HFFc6 (cell line): ENCODE results near the gene CCDC188. TPM values are rescaled to one million over a fixed set of nuclear protein-coding genes. Genes with fewer than 3 reads are reported as not detected.

Experiments
- DNase-seq: peaks from one replicate; pipeline ENCODE4 v3.0.0-alpha.2; 2018
- H3K27ac Mint-ChIP-seq: 2 replicates; pipeline ENCODE4 v1.8.0; 2020; ENCODE audit warnings: mild to moderate bottlenecking, mixed read lengths
- H3K27me3 Mint-ChIP-seq: 2 replicates; pipeline ENCODE4 v1.8.0; 2021; ENCODE audit warnings: mild to moderate bottlenecking, moderate library complexity, mixed read lengths; ENCODE audit not compliant: insufficient read depth
- H3K36me3 Mint-ChIP-seq: 2 replicates; pipeline ENCODE4 v1.8.0; 2021; ENCODE audit warnings: low read depth, mixed read lengths
- H3K4me1 Mint-ChIP-seq: 2 replicates; pipeline ENCODE4 v1.8.0; 2020; ENCODE audit warnings: low read depth, mixed read lengths
- H3K4me3 Mint-ChIP-seq: 2 replicates; pipeline ENCODE4 v1.8.0; 2020; ENCODE audit warnings: mild to moderate bottlenecking, moderate library complexity, mixed read lengths
- H3K9me3 Mint-ChIP-seq: 2 replicates; pipeline ENCODE4 v1.8.0; 2020; ENCODE audit warnings: mild to moderate bottlenecking, mixed read lengths
- total RNA-seq, 6 experiments: library from RNA; stranded (reverse); fragmentation: NEBNext Ultra II Directional; extraction: Animal tissue kit (Norgen Biotek cat#: 25700); gene quantifications; 2 replicates in 1 of 6; 3 replicates in 5 of 6; pipeline ENCODE4 v1.2.3, GENCODE V29; 2021
- TF ChIP-seq, protein P1 (sequence below): fragments of 200-600 bp; sonication (generic); IDR thresholded peaks from 2 replicates; pipeline ENCODE4 v1.5.0; 2021; ENCODE audit warnings: antibody characterized with exemption, mild to moderate bottlenecking

The CCDC188 gene
- total RNA-seq, 6 experiments from 2014 or later, result 0.54 to 3.9 (median 2.8) TPM; not detected in 1

DNA sequence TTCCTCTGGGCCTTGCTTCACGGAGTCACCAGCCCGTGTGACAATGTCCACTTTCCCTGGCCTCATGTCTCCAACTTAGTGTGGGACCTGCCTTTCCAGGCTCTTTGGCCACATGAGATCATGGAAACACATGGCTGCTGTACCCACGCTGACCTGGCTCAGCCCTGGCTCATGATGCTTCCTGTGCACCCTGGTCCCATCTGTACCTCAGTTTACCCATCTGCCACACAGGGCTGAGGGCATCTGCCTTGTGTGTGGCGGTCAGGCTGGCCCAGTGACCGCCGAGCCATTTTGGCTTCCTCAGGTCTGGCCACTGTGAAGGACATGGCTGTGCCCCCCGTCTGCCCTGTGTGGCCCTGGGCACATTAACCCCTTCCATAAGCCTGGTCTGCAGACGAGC, 32.2 kb upstream of the CCDC188 start:
- no peak overlapping the region for H3K4me3 Mint-ChIP-seq
- no peak for DNase-seq
- H3K27ac Mint-ChIP-seq, result no peak overlapping the region
- no peaks in the 10 kb centered on the region for H3K4me1 Mint-ChIP-seq
- no peaks in the 10 kb centered on the region for H3K9me3 Mint-ChIP-seq
- H3K36me3 Mint-ChIP-seq, result no peaks in the 10 kb centered on the region
- TF ChIP-seq, protein P1, sequence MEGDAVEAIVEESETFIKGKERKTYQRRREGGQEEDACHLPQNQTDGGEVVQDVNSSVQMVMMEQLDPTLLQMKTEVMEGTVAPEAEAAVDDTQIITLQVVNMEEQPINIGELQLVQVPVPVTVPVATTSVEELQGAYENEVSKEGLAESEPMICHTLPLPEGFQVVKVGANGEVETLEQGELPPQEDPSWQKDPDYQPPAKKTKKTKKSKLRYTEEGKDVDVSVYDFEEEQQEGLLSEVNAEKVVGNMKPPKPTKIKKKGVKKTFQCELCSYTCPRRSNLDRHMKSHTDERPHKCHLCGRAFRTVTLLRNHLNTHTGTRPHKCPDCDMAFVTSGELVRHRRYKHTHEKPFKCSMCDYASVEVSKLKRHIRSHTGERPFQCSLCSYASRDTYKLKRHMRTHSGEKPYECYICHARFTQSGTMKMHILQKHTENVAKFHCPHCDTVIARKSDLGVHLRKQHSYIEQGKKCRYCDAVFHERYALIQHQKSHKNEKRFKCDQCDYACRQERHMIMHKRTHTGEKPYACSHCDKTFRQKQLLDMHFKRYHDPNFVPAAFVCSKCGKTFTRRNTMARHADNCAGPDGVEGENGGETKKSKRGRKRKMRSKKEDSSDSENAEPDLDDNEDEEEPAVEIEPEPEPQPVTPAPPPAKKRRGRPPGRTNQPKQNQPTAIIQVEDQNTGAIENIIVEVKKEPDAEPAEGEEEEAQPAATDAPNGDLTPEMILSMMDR, result no peak
- H3K27me3 Mint-ChIP-seq, result peaks cover 21% of the 10 kb centered on the region

DNA sequence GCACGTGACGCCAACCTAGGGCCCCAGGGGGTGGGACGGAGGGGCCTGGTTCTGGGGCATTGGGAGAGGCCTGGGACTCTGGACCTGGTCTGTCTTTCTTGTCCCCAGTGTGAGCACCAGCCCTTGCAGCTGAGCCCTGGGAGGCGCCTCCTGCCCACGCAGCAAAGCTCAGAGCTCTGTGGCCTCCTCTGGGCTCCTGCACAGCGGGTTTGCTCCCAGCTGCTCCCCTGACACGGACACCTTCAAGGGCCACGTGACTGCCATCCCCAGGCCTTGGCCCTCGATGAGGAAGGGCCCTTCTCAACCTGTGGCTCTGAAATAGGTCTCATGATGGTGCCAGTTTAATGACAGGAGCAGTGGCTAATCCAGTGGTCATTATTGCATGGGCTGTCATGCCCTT, 31.5 kb upstream of the CCDC188 start:
- TF ChIP-seq, protein P1, result no peak
- Mint-ChIP-seq H3K36me3 (no peaks in the 10 kb centered on the region), H3K4me3 (no peak overlapping the region), H3K27ac (no peak overlapping the region), H3K9me3 (no peaks in the 10 kb centered on the region), H3K4me1 (no peaks in the 10 kb centered on the region), H3K27me3 (peaks cover 26% of the 10 kb centered on the region)
- DNase-seq, result no peak

DNA sequence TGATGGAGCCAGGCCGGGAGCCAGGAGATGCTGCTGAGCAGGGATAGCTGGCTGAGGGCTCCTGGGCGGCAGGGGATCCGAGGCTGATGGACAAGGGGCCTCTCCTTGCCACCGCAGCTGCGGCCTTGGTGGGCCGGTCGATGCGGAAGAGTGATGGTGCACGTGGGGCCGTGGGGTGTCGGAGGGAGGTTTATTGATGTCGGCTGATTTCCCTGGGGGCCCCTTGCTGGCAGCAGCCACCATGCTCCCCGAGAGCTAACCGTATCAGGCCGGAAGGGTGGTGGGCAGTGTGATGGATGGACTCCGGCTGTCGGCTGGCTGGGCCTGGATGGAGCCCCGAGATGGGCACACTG, 31.0 kb upstream of the CCDC188 start:
- Mint-ChIP-seq H3K36me3 (no peaks in the 10 kb centered on the region), H3K4me1 (no peaks in the 10 kb centered on the region), H3K27ac (no peak overlapping the region), H3K4me3 (no peak overlapping the region), H3K9me3 (no peaks in the 10 kb centered on the region), H3K27me3 (peaks cover 27% of the 10 kb centered on the region)
- no peak for DNase-seq
- TF ChIP-seq, protein P1, result no peak

DNA sequence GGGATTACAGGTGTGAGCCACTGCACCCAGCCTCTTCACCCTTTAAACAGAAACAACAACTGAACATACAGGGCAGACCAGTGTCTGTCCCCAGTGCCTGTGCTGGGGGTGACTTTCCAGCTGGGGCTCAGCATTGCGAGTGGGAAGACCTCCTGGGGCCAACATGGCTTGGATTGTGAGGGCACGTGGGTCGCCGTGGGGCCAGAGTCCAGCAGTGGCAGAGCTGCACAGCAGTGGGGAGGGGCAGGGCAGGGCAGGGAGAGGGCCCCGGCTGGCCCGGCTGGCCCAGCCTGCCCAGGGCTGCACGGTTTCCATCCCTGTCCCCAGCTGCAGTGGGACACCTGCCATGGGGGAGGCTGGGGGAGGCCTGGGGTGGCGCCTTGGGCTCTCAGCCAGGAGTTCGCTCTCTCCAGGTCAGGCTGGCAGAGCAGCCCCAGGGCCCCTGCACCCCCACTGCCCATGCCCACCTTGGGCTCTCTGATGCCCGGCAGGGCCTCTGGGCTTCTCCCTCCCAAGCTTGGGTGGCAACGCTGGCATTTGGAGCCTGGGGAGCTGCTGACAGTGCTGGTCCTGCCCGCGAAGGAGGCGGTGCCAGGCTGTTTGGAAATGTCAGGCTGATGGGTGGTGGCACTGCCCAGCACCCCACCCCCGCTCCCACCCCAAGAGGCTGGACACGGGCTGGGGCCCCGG, 30.5 kb upstream of the CCDC188 start:
- Mint-ChIP-seq H3K9me3 (no peaks in the 10 kb centered on the region), H3K4me3 (no peak overlapping the region), H3K4me1 (no peaks in the 10 kb centered on the region), H3K36me3 (no peaks in the 10 kb centered on the region), H3K27ac (no peak overlapping the region), H3K27me3 (peaks cover 25% of the 10 kb centered on the region)
- TF ChIP-seq, protein P1, result no peak
- no peak for DNase-seq

DNA sequence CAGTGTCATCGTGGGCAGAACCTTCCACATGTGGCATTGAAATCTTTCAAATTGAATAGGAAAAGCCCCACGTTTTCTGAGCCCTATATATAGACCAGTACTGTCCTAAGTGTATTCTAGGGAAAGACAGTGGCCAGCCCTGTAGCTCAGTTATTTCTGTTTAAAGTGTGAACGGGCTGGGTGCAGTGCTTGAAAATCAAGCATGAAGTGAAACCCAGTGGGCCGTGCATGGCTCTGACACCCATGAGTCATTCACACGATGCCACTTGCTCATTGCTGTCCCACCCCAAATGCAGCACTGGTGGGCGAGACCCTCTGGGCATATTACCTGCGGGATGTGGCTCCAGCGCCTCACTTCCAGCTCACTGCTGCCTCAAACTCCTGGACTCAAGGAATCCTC, 29.8 kb upstream of the CCDC188 start:
- no peak overlapping the region for H3K4me3 Mint-ChIP-seq
- H3K9me3 Mint-ChIP-seq, result no peaks in the 10 kb centered on the region
- no peak for DNase-seq
- no peak overlapping the region for H3K27ac Mint-ChIP-seq
- no peaks in the 10 kb centered on the region for H3K4me1 Mint-ChIP-seq
- TF ChIP-seq, protein P1, result no peak; the same call in 1 of the 2 replicates
- peaks cover 24% of the 10 kb centered on the region for H3K27me3 Mint-ChIP-seq
- H3K36me3 Mint-ChIP-seq, result no peaks in the 10 kb centered on the region

DNA sequence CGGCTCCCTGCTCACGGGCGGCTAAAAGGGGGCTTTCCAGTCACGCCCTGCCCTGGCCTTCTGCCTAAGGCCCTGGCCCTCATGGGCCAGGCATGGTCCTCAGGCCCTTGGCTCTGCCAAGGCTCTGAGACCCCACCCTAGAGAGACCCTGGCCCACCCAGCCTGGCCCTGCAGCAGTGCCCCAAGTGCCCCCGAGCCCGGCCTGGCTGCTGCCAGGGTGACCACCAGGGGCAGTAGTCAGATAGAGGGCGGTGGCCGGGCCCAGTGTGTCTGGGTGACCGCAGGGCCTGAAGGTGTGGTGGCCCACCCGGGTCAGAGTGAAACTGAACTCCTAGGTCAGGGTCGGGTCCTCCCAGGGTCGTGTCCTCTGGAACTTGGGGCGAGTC, 29.4 kb upstream of the CCDC188 start:
- Mint-ChIP-seq H3K4me1 (no peaks in the 10 kb centered on the region), H3K9me3 (no peaks in the 10 kb centered on the region), H3K27me3 (peaks cover 24% of the 10 kb centered on the region), H3K36me3 (no peaks in the 10 kb centered on the region), H3K4me3 (no peak overlapping the region), H3K27ac (no peak overlapping the region)
- TF ChIP-seq, protein P1, result peak; percentile 72
- no peak for DNase-seq
